GM18505 (cell line): ENCODE results near the gene YRDC.

Experiments used
- ATAC-seq: cut with Tn5 transposase; IDR thresholded peaks from one replicate; pipeline ENCODE4 v1.9.1; 2021; ENCODE audit not compliant: unreplicated experiment
- POLR2A ChIP-seq: IDR thresholded peaks from 4 replicates; pipeline ENCODE4 v1.6.1; 2011; ENCODE audit warnings: borderline replicate concordance; ENCODE audit not compliant: insufficient read depth, insufficient read length; ENCODE audit errors: extremely low read depth

The YRDC gene, protein sequence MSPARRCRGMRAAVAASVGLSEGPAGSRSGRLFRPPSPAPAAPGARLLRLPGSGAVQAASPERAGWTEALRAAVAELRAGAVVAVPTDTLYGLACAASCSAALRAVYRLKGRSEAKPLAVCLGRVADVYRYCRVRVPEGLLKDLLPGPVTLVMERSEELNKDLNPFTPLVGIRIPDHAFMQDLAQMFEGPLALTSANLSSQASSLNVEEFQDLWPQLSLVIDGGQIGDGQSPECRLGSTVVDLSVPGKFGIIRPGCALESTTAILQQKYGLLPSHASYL

DNA sequence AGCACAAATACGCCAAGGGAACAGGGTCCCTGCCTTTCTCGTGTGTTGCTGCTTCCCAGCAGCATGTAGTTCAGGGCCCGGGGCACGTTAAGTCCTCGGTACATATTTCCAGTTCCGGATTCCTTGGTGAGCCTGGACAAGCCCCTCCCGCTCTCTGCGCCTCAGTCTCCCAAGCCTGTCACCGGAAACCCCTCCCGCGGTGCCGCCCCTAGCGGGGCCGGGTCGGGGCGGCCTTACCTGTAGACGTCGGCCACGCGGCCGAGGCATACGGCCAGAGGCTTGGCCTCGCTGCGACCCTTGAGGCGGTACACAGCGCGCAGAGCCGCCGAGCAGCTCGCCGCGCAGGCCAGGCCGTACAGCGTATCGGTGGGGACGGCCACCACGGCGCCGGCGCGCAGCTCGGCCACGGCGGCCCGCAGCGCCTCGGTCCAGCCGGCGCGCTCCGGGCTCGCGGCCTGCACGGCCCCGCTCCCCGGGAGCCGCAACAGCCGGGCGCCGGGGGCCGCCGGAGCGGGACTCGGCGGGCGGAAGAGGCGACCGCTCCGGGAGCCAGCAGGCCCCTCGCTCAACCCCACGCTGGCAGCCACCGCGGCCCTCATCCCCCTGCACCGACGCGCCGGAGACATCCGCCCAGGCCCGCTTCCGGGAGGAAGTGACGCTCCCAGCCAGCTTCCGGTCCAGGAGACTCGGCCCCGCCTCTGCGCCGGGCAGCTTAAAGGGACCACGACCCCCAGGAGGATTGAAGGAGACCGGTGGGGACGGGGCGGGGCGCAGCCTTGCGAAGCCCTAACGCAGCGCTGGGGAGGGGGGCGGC lies at the start of gene YRDC, which contains the start of gene C1orf122:
YRDC (minus strand) TSS at position 654 of the 814 bp plus-strand sequence; CDS start at position 626, 28 bp downstream.
C1orf122 (plus strand) TSS at position 236 of the 814 bp plus-strand sequence. CDS start 615 bp downstream, outside the sequence.
- TF ChIP-seq POLR2A, result peak; percentile 77
- peak; percentile 86 for ATAC-seq

DNA sequence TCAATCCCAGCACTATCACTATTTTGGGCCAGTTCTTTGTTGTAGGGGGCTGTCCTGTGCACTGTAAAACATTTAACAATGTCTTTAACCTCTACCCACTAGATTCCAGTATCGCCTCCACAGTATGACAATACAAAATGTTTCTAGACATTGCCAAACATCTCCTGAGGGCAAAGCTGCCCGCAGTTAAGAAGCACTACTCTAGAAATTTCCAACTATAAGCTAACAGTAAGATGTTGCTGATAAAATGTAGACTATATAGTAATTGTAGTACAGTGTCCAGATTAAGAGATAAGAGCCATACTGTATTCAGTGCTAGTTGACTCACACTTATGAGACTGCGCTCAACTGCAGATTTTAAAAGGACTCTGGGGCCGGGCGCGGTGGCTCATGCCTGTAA lies 46.4 kb upstream of the YRDC start:
- no peak for ATAC-seq
- no peak for TF ChIP-seq POLR2A

DNA sequence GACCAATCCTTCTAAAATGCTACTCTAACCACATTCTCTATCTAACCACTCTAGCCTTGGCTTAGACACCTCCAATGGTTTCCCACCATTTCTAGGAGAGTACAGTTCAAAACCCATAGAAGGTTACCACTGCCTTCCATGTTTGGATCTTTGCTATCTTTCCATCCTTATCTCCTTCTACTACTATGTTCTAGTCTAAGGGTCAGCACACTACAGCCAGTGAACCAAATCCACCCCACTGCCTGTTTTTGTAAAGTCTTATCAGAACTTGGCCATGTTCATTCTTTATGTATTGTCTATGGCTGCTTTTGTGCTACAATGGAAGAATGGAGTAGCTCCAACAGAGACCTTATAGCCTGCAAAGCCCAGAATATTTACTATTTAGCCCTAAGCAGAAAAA lies 45.1 kb upstream of the YRDC start:
- no peak for TF ChIP-seq POLR2A
- ATAC-seq, result no peak

DNA sequence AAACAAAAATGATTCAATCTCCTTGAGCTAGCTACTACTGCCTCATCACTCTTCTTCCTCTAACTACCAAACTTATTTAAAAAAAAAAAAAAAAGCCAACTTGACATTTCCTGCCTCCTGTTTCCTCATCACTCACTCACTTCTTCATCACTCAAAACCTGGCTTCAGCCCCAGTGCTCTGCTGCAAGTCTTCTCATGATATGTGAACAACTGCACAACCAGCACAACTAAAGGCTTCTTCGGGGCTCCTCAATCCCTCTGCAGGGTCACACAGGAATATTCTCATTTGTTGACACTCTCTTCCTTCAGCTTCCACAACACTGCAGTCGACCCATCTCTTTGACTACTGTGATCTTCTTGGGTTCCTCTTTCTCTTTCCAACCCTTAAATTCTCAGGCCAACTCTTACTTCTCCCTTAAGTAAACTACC lies 43.8 kb upstream of the YRDC start:
- no peak for ATAC-seq
- no peak for TF ChIP-seq POLR2A

DNA sequence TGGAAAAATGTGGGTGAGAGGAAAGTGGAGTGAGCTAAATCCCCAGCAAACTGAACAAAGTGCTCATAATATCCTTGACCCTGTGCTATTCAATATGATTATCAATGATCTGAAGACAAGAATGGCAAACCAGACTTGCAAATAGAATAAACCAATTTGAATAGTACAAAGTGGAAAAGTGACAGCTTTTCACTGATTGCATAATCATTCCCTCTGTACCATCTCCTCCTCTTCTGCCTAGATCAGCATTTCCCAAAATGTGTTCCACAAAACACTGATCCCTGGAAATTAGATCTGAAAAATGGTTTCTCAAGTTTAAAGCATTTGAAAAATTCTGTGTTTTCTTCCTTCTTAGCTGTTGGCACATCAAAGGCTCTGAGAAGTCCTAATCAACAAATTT lies 43.3 kb upstream of the YRDC start:
- ATAC-seq, result no peak
- TF ChIP-seq POLR2A, result no peak

DNA sequence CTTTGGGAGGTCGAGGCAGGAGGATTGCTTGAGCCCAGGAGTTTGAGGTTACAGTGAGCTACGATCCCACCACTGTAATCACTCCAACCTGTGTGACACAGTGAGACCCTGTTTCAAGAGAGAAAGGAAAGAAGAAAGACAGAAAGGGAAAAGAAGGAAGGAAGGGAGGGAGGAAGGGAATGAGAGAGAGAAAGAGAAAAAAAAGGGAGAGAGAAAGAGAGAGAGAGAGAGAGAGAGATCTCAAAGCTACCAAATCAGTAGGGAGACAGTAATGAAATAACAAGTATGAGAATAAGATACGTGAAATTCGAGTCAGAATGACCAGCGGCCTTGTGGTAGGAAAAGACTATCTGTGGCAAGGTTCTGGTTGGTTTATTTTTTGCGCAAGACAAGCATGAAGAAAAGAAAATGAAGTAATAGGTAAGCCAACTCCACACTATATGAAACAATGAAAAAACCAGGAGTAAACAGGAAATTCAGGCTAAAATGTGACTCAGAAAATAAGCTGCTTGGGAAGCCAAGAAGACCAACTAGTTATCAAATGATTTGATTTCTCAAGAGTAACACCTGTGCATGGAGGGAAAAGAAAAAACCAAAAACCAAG lies 42.4 kb upstream of the YRDC start:
- ATAC-seq, result no peak

DNA sequence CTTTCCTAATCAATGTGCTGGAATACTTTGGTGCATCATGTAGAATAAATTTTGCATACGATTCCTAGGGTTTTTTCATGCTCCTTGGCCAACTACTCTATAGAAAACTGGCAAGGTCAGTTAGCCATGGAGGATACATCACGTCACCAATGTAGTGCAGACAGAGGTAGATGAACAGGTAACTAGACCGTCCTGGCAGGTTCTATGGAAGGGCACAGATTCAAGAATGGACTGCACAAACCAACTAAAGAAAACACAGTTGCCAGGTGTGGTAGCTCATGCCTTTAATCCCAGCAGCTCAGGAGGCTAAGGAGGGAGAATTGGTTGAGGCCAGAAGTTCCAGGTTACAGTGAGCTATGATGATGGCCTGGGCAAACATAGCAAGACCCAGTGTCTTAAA lies 41.5 kb upstream of the YRDC start:
- no peak for ATAC-seq
- TF ChIP-seq POLR2A, result no peak

More for the DNA sequence above, 42.4 kb upstream of the YRDC start:
- TF ChIP-seq POLR2A, result no peak

DNA sequence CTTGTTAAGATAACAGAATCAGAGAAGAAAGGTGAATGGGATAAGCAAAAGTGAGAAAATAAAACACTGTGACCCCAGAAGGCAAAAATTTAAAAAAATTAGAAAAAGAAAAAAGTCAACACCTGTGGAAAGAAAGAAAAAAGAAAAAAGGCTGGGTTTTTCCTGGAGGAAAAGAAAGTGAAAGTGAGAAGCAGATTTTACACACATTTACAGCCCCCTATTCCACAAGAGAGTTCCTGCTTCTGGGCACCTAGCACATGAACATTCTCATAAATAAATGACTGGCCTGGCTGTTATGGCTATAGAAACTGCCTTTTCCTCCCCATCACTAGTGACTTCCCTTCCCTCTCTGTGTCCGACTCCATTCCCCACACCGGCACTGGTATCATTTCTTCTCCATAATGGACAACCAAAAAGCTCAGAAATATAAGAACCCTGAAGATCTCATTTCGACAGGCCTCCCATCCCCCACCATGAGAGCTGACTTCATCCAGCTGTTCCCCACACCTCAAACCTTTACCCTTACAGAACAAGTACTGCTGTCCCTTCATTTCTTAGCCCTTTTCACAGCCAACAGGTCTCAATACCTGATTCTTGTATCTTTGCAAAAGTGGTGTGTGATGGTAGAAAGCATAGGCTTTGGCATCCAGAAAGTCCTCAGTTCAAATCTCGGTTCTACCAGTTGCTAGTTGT lies 38.8 kb upstream of the YRDC start:
- no peak for ATAC-seq
- no peak for TF ChIP-seq POLR2A

DNA sequence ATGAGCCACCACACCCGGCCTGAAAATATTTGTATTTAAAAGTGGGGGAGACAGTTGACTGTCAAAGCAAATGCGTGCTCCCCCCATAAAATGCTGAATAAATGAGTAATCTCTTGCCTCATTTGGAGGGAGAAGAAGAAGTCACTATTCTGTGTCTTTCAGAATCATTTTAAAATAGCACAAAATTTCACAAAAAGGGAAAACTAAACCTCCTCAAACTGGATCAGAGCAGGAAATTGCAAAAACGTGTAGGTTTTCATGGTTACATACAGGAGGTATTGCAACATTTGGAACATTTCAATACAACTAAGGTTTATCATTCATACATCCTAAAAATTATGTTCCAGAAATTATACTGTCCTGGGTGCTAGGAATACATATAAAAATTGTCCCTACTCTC lies 37.8 kb upstream of the YRDC start:
- ATAC-seq, result no peak
- TF ChIP-seq POLR2A, result no peak

DNA sequence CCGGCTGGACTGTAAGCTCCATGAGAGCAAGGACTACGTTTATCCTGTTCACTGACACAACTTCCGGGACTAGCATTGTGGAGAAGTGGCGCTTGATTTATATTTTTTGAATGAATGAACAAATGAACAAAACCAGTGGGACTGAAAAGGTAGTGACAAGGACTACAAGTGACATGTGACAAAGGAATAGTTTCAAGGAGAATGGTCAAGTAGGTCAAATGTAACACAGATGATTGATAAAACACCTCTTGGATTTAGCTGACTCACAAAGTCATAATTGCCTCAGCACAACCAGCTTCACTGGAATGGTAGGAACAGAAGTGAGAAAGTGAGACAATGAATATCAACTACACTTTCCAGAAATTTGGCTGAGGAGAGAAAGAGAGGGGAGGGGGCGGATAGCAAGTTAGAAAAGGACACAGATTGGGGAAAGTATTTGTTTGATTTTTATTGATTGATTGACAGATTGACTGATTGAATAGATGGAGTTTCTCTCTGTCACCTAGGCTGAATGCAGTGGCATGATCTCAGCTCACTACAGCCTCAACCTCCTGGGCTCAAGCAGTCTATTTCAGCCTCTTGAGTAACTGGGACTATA lies 37.1 kb upstream of the YRDC start:
- TF ChIP-seq POLR2A, result no peak
- ATAC-seq, result no peak

DNA sequence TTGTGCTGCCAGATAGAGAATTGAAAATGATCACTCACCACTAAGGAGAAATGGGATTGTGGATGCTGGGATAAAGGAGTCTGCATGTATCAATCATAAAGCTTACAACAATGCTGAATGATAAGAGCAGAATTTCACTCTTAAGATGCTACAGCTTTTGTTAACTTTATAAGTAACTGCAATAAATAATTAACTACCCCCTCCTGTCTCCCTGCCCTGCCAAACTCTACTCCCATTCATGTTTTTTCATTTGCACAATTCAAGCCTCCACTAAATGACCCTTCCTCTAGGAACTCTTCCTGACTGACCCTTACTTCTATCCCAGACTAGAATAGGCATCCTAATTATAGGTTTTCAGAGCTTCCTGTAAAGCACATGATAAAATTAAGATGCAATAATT lies 36.5 kb upstream of the YRDC start:
- TF ChIP-seq POLR2A, result no peak
- no peak for ATAC-seq

DNA sequence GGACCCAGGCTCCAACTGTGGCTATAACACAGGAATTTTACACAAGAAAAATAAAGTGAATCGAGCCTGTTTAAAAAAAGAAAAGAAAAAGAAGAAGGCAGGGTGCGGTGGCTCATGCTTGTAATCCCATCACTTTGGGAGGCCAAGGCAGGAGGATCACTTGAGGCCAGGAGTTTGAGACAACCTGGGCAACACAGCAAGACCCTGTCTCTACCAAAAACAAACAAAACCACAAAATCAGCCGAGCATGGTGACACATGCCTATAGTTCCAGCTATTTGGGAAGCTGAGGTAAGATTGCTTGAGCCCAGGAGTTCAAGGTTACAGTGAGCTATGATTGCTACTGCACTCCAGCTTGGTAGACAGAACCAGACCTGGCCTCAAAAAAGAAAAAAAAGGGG lies 33.6 kb upstream of the YRDC start:
- no peak for TF ChIP-seq POLR2A
- no peak for ATAC-seq

DNA sequence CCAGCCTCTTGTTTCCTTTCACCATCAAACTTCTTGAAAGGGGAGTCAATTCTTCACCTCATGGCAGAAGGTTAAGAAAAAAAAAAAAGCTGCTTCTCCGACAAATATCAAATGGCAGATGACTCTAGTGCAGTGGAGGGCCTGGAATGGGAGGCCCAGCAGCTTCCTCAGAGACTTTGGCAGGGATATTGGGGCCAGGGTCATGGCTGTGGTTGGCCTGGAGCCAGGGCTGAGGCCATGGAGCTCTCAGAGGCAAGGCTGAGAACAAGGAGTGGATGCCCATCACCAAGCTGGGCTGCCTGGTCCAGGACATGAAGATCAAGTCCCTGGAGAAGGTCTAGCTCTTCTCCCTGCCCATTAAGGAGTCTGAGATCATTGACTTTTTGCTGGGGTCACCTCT lies 32.7 kb upstream of the YRDC start:
- no peak for ATAC-seq
- TF ChIP-seq POLR2A, result no peak

DNA sequence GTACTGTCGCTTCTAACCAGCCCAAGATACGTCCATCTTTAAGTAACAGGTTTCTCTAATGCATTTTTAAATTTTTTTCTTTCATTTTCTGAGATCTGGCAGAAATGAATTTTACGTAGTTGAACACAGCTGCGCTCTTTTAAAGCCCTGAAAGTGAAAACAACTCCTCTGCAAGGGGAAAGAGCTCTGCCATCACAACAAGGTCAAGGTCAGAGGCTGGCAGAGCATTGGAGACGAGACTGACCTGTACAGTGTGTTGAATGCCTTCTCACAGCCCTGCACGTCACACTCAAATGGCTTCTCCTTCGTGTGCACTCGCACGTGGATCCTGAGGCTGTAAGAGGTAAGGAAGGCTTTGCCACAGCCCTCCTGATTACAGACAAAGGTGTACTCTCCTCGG lies 31.7 kb upstream of the YRDC start:
- TF ChIP-seq POLR2A, result no peak

DNA sequence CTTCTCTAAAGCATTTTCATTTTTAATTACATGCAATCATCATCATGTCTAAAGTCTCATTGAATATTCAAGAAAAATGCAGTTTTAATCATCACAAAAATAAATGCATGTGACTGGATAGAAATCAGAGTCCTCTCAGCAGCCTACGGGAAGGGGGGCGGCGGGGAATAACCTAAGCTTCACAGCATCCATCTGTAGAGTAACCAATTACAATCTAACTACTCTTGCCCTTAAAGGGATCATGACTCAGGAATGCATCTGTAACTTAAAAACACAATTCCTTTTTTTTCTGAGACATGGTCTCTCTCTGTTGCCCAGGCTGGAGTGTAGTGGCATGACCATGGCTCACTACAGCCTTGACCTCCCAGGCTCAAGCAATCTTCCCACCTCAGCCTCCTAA lies 28.8 kb upstream of the YRDC start:
- no peak for ATAC-seq
- no peak for TF ChIP-seq POLR2A

More for the DNA sequence above, 31.7 kb upstream of the YRDC start:
- ATAC-seq, result no peak
